GM18498 (cell line): ENCODE measurements around the gene RGS6.

Source experiments
- ATAC-seq: cut with Tn5 transposase; IDR thresholded peaks from one replicate; pipeline ENCODE4 v1.9.1; 2021; ENCODE audit warnings: mild to moderate bottlenecking, moderate library complexity; ENCODE audit not compliant: unreplicated experiment

Gene RGS6

DNA sequence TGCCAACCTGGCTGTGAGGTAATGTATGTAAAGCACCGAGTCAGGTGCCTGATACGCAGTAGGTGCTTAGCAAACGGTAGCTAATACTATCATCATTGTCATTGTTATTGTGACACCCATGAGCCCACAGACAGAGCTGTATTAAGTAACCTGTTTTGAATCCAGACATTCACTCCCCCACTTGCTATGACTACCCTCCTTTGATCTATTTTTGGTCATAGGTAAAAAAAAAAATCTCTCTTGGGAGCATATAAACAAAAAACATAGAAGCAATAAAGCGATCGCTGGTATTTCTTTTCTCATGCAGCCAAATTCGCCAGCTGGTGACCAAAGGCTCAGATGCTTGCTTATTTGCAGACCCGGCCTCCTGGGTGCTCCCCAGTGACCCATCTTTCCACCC lies 631.4 kb downstream of the RGS6 start:
- no peak for ATAC-seq

DNA sequence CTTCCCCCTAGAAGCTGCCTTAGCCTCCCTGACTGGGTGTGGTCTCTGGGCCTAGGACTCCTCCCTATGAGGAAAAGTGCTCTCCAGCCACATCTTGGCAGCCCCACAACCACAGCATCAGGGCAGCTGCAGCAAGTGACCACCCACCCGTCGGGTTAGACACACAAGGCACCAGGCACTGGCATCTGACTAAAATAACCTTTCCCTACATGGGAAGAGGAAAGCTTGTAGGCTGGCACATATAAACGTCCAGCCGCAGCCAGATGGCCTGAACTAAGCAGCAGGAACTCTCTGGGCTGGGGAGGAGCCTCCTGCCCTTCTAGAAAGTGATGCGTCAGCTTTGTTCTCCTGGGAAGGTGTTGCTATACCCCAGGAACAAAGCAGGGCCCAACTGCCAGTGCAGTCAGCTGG lies 632.9 kb downstream of the RGS6 start:
- no peak for ATAC-seq

DNA sequence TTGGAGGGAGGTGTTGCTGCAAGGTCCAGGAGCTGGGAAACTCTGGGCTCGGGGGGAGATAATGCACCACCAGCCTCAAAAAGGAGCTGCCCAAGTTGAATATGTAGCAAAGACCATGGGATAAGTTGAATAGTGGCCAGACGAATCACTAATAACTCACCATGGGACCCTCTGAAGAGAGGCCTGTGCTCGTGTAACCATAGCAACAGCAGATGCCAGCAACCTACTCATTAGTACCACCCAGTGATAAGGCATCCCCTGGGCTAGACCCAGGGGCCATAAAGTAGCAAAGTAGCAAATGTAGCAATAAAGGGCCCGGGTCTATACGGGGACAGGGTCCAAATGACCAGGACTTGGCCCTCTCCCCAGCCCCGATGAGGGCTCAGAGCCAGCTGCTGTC lies 633.7 kb downstream of the RGS6 start:
- ATAC-seq, result no peak

DNA sequence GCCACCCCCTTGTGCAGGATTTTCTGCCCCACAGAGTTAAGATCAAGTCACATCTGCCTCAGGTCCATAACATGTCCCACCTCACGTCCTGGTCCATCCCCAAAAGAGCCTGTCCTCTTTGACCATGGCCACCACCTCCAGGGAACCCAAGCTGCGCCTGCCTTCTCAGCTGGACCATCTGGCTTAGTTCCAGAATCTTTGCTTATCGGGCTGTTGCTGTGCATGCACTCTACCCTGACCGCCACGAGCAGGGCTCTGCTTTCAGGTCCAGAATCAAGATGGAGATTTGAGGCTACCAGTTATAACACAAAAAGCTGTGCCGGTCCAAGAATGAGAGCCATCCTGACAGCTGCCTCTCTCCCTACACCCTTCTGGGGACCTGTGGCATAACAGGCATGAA lies 635.0 kb downstream of the RGS6 start:
- no peak for ATAC-seq

DNA sequence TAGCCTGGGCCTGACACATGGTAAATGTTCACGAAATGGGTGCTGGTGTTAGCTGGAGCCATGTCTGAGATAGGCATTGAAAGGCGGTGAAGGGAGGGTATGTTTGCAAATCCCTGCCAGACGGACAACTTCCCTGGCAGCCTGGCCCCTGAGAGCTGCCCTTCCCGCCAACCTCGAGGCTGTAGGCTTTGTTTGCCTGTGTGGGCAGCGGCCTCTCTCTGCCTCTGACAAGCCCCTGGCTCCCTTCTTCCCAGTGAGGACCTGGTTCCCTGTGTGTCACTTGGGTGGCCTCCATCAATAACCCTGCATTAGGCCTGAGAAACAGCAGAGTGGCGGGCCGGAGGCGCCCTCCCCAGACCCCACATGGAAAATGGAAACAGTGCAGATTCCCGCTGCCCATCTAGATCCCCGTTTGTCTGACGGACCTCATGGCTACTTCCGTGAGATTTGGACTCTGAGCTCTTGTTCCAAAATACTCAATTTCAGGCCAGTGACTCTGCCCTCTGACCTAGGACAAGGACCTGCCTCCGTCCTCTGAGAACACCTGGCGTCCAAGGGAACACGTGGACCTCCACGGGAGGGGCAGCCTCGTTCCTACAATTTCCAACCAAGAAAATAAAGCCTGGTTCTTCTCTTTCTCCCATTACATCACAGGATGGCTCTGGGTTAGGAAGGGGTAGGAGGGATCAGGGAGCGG lies 636.2 kb downstream of the RGS6 start:
- no peak for ATAC-seq

DNA sequence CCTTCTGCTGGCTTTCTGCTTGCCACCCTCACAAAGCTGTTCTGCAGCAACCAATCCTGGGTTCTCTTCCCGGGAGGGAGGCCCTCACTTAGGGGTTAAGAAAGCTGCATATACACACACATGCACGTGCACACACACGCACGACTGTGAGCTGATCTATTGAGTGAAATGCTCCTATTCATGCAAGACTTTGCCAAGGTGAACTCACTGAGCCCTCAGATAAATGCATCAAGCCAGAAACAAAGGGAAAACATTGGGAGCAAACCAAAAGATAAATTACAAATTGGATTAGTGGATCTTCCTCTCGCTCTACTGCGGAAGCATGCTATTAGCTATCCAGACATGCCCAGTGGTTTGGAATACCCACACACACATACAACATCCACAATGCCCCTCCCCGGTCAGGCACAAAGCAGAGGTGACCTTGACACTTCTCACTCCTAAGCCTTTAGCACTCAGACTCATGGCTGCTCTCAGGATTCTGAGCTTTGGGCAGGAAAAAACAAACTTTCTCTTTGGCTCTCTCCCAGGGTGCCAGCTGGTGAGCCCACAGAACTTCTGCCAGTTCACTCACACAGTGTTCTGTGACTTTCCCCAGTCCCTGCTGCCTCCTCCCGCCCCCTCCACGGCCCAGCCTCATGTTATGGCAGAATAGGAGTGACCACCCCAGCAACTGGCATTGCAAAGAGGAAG lies 641.6 kb downstream of the RGS6 start:
- no peak for ATAC-seq

DNA sequence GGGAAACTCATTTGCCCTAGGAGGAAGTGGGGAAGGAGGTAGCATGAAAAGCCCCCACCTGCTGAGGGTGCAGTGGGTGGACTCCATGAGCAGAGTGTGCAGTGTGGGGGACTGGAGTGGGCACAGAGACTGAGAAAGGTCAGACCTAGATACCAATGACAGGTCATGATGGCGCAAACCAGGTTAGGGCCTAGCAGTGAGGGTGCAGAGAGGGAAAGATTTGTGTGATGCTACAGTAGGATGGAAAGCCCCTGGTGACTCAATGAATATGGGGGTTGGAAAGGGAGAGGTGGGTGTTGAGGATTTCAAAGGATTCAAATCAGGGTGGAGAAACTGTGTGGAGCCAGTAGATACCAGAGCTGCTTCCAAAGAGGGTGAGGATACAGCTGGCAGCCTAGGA lies 642.5 kb downstream of the RGS6 start:
- ATAC-seq, result no peak

DNA sequence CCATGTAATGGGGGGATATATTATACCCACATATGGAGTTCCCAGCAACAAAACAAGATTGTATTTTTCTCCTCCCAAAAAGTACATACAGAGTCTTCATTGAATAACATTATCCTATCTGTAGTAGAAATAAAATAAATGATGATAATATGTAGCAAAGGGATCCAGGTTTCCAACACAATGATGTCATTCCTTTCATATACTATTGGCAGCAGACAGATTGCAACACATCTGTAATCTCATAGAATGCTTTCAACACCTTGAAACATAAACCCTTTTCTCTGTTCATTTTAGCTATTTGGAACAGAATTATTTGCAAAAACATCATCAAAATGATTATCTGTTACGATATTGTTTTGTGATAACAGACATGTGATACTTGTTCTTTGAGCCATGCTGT lies 644.0 kb downstream of the RGS6 start:
- ATAC-seq, result no peak

DNA sequence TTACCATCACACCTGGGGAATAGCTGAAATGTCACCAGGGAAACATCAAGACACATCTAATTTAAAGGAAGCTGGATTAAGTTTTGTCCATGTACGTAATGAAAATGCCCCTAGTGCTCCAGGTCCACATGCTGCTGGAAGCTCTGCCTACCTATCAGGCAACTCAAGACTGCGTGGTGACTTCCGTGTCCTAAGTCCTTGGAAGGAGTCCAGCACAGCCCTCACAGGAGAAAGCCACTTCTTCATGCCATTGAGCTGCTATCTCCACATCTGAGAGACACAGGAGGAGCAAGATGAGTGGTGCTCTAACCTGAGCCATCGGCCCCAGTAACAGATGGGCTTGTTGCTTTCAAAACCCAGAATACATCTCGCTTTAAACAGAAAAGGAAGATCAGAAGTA lies 645.3 kb downstream of the RGS6 start:
- ATAC-seq, result no peak

DNA sequence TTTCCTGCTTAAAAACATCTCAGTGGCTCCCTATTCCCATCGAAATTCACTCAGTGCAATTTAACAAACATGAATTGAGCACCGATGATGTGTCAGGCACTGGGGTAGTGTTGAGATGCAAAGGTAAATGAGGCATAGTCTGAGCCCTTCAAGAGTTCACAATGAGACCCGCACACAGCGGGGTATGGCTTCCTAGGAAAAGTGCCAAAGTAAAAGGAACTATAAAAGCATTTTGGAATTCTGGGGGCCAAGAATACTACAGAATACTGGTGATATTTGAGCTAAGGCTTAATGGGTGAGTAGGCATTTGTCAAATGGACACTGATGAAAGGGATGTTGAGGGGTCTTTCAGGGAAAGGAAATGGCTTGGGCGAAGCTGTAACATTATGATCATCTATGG lies 646.3 kb downstream of the RGS6 start:
- ATAC-seq, result no peak

DNA sequence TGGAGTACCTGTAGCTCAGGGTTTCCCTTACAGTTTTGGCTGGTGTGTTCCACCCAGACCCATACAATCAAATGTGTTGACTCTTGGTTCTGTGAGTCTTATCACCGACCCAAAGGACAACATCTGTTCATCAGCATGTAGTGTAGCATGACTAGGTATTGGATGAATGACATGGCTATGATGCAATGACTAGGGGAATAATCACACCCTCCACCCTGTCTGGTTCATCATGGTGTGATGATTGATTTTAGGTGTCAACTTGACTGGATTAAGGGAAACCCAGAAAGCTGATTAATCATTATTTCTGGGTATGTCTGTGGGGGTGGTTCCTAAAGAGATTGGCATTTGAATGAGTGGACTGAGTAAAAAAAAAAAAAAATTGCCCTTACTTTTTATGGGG lies 650.4 kb downstream of the RGS6 start:
- ATAC-seq, result no peak

DNA sequence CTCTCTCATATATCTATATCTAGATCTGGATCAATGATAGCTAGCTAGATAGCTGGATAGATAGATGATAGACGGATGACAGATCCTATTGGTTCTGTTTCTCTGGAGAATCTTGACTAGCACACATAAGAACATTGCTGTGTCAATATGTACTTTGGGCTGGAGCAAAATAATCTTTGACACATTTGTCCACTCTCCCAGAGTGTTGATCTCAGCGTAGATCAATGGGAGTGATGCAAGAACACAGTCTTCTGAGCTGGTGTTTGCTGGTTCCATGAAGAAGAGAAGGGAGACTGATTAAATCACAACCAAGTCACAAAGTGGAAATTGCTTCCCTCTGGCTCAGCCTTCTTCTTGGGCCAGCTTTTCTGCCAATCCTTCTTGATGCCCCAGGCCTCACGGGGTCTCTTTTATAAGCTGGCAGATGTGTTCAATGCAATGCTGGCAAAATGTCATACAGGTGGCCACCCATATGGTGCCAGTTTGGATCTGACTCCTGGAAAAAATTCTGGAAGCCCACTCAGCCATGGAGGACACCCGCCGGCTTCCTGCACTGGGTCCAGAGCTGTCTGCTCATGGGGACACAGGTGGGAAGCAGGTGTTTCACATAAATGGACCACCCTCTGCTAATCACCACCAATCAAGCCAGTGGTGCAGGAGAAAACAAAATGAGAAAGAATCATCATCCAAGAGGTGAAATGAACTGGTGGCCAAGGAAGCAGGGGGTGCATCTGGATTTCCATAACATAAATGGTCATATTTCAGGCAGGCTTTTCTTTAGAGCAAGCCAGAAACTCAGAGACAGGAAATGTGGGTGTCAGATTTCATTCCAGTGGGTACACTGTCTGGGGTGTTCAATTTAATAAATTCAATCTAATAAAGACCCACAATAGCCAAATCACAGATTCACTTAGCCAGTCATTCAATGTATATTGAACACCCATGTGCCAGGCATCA lies 651.4 kb downstream of the RGS6 start:
- ATAC-seq, result no peak

DNA sequence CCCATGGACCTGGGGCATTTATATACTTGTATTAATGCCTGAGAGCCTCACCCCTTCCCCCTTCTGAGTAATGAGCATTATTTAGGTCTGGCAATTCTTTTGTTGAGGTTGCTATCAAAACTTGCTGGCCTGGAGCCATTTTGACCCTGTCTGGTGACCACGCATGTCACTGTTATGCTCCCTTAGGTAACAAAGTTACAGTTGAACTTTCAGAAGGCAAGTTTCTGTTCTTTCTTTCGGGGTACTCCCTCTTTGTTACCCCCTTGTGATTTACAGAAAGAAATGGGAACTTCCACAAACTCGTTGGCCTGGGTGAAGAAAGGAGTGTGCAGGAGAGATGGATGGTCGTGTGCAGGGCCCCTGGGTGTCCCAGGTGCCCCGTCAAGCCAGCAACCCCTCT lies 656.3 kb downstream of the RGS6 start:
- ATAC-seq, result no peak

DNA sequence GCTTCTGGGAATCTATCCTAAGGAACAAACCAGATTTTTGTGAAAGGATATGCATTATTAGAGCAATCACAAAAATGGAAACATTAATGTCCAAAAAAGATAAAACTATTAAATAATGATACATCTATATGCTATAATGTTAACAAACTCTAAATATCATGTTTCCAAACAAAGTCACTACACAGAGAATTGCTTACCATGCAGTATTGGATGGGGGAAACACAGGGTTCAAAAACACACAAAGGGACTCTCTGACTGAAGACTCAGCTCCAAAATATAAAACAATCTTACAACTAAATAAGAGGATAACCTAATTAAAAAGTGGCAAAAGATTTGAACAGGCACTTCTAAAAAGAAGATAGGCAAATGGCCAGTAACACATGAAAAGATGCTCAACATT lies 657.4 kb downstream of the RGS6 start:
- ATAC-seq, result no peak

DNA sequence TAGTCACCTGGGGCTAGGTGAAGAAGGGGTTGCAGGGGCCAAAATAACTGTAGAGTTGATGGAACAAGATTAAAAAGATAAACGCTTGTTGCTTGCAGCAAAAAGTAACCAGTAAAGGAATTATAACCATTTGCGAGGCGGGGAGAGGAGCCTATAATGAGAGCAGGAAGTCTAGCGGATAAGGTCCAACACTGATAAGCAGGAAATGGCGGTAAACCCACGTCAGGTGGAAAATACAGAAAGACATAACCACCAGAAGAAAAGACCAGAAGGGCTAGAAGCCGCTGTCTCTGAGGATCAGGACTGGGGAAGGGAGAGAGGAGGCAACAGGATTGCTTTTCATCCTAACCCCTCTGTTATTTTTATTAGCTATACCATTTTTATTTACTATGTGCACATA lies 658.3 kb downstream of the RGS6 start:
- no peak for ATAC-seq

DNA sequence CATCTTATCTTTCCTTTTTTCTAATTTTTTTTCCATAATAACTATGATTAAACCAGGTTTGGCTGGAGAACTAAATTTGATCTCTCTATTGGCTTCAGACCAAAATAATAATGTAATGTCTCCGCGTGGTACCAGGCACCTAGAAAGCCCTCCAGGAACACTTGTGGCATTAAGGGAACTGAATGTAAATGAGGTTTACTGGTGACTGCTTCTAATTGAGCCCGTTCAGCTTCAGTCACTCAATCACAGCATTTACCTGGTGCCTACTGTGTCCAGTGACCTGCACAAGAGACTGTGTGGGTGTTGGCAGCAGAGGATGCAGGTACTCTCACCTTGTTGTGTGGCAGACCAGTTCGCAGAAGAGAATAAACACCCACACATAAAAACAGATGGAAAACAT lies 659.2 kb downstream of the RGS6 start:
- no peak for ATAC-seq

DNA sequence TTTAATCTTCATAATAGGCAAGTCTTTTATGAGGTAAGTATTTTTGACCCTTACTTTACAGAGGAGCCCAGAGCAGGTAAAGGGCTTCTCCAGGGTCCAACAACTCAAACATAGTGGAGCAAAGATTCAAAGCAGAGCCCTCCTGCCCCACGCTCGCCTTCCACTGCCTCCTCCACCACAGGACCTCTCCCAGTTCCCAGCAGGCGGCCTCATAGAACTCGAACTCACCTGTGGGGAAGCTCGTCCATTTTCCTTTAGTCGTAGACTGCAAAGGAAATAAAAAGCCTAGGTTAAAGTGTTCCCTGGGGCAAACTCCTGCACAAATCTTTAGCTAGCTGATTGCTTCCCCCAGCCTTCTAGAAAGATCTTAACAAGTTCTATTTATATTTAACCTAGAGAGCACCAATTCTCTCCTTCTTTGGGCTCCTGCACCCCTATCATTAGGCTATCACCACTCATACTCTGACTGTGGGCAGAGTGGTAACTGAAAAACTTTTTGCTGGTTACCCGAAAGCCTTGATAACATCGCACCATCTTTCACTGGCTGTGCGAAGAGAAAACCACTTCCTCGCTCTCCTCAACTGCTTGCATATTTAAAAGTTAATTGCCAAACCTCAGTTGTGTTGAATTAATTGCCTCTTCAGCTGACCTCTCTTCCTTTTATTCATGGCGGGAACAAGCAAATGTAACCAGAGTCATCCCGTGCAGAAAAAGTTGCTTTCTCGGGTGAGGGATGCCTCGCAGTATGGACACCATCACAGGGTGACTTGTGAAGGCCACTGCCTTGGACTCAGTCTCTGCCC lies 662.1 kb downstream of the RGS6 start:
- peak; percentile 78 for ATAC-seq

DNA sequence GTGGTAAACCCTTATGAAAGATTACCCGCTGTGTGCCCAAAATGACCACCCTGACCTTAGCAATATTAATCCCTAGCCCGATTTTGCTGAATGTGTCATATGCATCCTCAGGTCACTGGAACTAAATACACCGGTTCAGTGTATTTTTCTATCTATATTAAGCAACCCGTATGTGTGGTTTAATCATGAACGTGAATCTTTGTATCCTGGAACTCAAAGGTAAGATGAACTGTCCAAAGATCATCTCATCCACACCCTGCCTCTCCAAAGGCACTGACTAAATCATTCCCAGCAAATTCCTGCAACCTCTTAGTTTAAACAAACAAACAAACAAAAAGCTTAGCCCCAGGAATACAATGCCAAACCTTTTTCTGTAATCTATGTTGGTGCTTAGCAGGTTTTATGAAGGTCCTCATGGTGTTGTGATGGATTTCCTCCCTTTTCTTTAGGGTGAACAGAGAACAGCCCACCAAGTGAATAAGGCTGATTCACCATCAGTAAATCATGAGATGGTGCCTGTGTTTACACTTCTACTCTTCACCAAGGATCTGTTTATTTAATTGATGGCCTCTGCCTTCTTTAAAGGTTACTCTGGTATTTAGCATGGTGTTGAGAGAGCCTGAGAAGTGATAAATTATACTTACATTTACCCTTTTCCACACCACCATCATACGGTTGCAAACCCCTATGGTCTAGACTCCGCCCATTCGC lies 663.1 kb downstream of the RGS6 start:
- no peak for ATAC-seq

DNA sequence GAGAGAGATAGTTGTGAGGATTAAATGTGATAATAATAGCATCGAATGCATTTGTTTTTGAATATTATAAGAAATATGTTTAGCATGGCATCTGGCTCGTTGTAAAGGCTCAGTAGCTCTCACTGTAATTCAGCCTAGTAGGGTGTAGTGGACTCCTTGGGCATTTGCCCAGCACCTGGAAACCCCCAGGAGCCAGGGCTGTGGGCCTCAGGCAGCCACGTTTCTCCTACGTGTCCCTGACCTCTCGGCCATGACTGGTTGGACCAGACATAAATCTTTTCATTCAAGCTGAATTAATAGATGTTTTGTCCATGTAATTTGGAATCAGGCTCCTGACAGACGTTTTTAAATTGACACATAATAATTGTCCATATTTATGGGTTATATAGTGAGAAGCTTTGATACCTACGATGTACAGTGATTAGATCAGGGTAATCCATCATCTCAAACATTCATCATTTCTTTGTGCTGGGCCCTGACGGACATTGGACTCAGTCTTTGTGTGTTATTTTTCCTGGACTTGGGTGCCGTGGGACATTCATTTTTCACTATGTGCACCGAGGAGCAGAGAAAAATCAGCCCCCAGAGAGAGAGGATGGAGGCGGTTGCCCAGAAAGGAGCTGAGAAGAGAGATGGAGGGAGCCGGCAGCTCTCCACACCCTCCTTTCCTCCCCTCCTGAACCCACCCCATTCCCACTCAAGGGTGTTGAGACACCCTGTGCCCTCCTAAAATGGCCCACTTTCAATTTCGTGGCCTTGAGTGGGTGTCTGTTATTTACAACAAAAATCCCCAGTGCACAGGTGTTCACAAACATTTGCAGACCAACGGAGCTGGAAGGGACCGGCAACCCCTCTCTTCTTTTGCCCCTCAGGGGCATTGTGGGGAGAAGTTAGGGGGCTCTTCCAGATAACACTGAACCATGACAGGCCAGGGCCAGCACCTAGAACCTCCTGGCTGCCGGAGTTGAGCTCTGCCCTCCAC lies 665.3 kb downstream of the RGS6 start:
- ATAC-seq, result no peak
